Rectal smooth muscle tissue (tissue), 1 donor: Measurements from ENCODE around the gene UTRN.

Experiments used
- H3K27ac ChIP-seq: one replicate; pipeline ENCODE4 v1.7.0; 2013; ENCODE audit warnings: low read depth, low read length, inconsistent platforms
- H3K27me3 ChIP-seq: one replicate; pipeline ENCODE4 v1.7.0; 2013; ENCODE audit warnings: low read length; ENCODE audit not compliant: control insufficient read depth, insufficient read depth
- H3K36me3 ChIP-seq: one replicate; pipeline ENCODE4 v1.7.0; 2013; ENCODE audit warnings: low read length; ENCODE audit not compliant: control insufficient read depth, insufficient read depth
- H3K4me1 ChIP-seq: one replicate; pipeline ENCODE4 v1.7.0; 2013; ENCODE audit warnings: low read length; ENCODE audit not compliant: control insufficient read depth, insufficient read depth
- H3K4me3 ChIP-seq: one replicate; pipeline ENCODE4 v1.7.0; 2013; ENCODE audit warnings: low read length
- H3K9ac ChIP-seq: one replicate; pipeline ENCODE4 v1.7.0; 2013; ENCODE audit warnings: low read length

The UTRN gene

DNA sequence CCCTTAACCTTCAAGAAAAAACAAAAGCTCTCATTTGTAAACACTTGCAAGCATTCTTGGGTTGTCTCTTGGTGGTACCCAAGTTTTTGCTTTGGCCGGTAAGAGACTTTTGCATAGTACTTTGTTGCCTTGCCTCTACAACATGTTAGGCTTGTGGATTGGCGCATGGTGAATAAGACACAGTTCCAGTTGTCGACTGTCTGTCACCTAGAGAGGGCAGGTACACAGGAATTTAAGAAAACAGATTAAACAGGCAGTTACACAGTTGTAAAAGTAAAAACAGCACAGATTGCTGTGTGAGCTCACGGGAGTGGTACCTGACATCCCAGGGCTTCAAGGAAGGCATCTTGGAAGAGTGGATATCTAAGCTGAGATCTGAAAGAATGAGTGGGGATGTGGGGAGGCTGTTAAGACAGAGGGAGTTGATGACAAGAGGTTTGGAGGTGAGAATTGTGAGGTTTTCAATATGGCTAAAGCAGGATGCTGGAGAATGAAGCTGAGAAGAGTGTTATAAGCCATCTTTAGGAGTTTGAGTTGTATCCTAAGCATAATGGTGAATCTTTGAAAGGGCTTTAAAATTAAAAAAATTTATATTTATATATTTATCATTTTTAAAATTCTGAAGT lies 19.2 kb downstream of the UTRN start:
- no peaks in the 10 kb centered on the region for H3K4me1 ChIP-seq
- no peak overlapping the region for H3K9ac ChIP-seq
- H3K36me3 ChIP-seq = no peaks in the 10 kb centered on the region
- H3K4me3 ChIP-seq = no peak overlapping the region
- H3K27ac ChIP-seq = no peak overlapping the region
- no peaks in the 10 kb centered on the region for H3K27me3 ChIP-seq

GRCh38 chr6:144305567-144305966 lies 20.4 kb downstream of the UTRN start:
- Histone ChIP-seq H3K4me1 (no peaks in the 10 kb centered on the region), H3K36me3 (no peaks in the 10 kb centered on the region), H3K27me3 (no peaks in the 10 kb centered on the region), H3K4me3 (no peak overlapping the region), H3K27ac (no peak overlapping the region), H3K9ac (no peak overlapping the region)

GRCh38 chr6:144305985-144306384 lies 20.9 kb downstream of the UTRN start:
- no peak overlapping the region for H3K9ac ChIP-seq
- H3K4me1 ChIP-seq = no peaks in the 10 kb centered on the region
- no peak overlapping the region for H3K4me3 ChIP-seq
- H3K36me3 ChIP-seq = no peaks in the 10 kb centered on the region
- H3K27ac ChIP-seq = no peak overlapping the region
- H3K27me3 ChIP-seq = no peaks in the 10 kb centered on the region

DNA sequence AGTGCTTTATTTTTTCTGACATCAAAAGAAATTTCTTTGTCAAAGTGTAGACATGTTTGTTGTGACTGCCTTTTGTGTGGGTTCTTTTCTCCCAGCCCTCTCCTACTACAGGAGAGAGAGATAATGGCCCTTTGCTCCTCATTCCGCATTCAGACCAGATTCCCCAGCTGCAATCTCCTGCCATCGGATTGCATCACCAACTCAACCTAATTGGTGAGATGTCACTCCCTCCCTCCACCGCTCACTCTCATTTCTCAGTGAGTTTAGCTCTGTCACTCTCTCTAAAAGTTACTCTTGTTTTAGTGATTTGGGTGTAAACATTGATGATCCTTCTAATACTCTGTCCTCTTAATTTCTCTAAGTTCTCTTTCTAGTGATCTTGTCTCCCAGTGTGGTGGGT lies 22.7 kb downstream of the UTRN start:
- Histone ChIP-seq H3K4me3 (no peak overlapping the region), H3K36me3 (no peaks in the 10 kb centered on the region), H3K4me1 (no peaks in the 10 kb centered on the region), H3K9ac (no peak overlapping the region), H3K27me3 (no peaks in the 10 kb centered on the region), H3K27ac (no peak overlapping the region)

DNA sequence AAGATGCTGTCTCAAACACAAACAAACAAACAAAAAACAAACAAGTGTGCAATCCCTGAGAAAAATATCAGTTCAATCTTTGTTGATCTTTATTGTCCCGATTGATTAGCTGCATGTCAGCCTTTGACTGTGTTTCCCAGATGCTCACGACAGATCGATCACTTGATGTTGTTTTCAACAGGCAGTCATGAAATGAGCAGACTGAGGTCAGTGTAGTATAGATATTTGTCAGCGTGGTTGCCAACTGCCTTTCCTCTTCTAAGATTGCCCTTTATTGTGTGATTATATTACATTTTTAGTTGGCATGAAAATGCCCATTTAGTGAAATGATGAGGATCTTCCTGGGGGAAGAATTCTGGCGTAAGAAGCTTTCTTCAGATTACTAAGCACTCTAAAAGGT lies 25.6 kb downstream of the UTRN start:
- no peaks in the 10 kb centered on the region for H3K36me3 ChIP-seq
- H3K27me3 ChIP-seq = no peaks in the 10 kb centered on the region
- peaks cover 3% of the 10 kb centered on the region for H3K4me1 ChIP-seq
- no peak overlapping the region for H3K4me3 ChIP-seq
- no peak overlapping the region for H3K9ac ChIP-seq
- H3K27ac ChIP-seq = no peak overlapping the region

- Histone ChIP-seq H3K4me3 (no peak overlapping the region), H3K27me3 (no peaks in the 10 kb centered on the region), H3K4me1 (peaks cover 3% of the 10 kb centered on the region), H3K27ac (no peak overlapping the region), H3K9ac (no peak overlapping the region), H3K36me3 (no peaks in the 10 kb centered on the region)
Measured at GRCh38 chr6:144311361-144311760, 26.2 kb downstream of the UTRN start.

DNA sequence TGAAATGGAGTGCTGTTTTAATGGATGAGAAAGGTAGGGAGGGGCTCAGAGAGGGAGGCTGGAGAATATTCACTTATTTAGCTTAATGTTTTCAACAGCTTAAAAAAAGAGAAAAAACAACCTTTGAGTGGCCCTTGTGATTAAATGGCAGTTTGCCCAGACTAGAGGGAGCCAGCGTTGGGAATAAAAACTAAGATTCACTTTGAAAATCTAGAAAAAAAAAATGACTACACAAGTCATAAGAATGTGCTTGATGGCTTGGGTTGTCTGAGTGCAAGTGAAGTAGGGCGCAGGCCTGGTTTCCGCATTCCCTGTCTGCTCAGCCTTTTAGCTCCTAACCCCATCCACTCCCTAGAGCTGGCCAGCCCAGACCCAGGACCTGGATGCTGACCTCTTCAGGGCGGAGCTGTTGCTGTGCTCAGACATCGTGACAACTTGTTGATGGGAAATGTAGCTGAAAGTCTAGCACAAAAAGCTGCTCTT lies 28.9 kb downstream of the UTRN start:
- H3K9ac ChIP-seq = no peak overlapping the region
- no peaks in the 10 kb centered on the region for H3K36me3 ChIP-seq
- H3K4me3 ChIP-seq = no peak overlapping the region
- H3K4me1 ChIP-seq = peaks cover 3% of the 10 kb centered on the region
- no peaks in the 10 kb centered on the region for H3K27me3 ChIP-seq
- H3K27ac ChIP-seq = peak overlapping the region; percentile 18

- Histone ChIP-seq H3K9ac (no peak overlapping the region), H3K27ac (no peak overlapping the region), H3K36me3 (no peaks in the 10 kb centered on the region), H3K4me1 (peaks cover 3% of the 10 kb centered on the region), H3K27me3 (no peaks in the 10 kb centered on the region), H3K4me3 (no peak overlapping the region)
Measured at GRCh38 chr6:144314562-144314961, 29.4 kb downstream of the UTRN start.

- H3K36me3 ChIP-seq = no peaks in the 10 kb centered on the region
- H3K9ac ChIP-seq = no peak overlapping the region
- no peak overlapping the region for H3K27ac ChIP-seq
- H3K4me3 ChIP-seq = no peak overlapping the region
- H3K4me1 ChIP-seq = peaks cover 3% of the 10 kb centered on the region
- H3K27me3 ChIP-seq = no peaks in the 10 kb centered on the region
Measured at GRCh38 chr6:144315226-144315980, 30.3 kb downstream of the UTRN start.

DNA sequence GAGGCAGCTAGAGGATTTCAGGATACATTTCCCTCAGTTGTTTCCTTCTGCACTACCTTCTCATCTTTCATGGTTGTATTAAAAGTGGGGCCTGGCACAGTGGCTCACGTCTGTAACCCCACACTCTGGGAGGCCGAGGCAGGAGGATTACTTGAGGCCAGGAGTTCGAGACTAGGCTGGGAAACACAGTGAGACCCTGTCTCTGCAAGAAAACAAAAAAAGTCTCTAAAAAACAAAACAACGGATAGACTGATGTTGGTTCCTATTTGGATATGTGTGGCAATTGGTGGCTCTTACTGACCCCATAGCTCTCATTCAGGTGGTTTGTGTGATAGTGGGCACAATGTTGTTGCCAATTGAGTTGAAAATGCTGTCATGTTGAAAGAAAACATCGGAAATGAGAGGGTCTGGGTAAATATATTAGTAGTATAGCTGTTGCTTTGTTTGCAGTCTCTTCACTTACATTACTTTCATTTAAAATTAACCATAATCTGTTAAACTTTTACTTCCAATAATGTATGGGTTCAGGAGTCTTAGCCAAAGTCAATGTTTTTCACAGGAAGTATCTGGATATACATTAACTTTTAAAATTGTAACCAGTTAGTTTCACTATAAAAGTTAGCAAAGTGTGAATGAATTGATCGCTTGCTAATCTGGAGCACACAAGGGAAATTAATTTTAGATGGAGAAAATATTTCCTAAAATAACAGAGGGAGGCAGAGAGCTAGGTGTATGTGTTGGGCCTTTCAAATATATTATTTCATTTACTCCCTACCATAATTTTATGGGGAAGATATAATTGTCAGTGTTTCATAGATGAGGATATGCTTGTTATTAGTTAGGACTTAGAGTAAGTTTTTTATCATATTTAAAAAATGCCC lies 31.1 kb downstream of the UTRN start:
- no peak overlapping the region for H3K9ac ChIP-seq
- H3K27me3 ChIP-seq = no peaks in the 10 kb centered on the region
- H3K27ac ChIP-seq = no peak overlapping the region
- H3K4me1 ChIP-seq = peaks cover 3% of the 10 kb centered on the region
- H3K4me3 ChIP-seq = no peak overlapping the region
- no peaks in the 10 kb centered on the region for H3K36me3 ChIP-seq

GRCh38 chr6:144316862-144317195 lies 31.7 kb downstream of the UTRN start:
- no peaks in the 10 kb centered on the region for H3K27me3 ChIP-seq
- H3K4me3 ChIP-seq = no peak overlapping the region
- H3K9ac ChIP-seq = no peak overlapping the region
- H3K36me3 ChIP-seq = no peaks in the 10 kb centered on the region
- H3K27ac ChIP-seq = no peak overlapping the region
- peaks cover 3% of the 10 kb centered on the region for H3K4me1 ChIP-seq

GRCh38 chr6:144317736-144318135 lies 32.6 kb downstream of the UTRN start:
- H3K9ac ChIP-seq = no peak overlapping the region
- H3K27me3 ChIP-seq = no peaks in the 10 kb centered on the region
- no peaks in the 10 kb centered on the region for H3K36me3 ChIP-seq
- H3K4me3 ChIP-seq = no peak overlapping the region
- no peak overlapping the region for H3K27ac ChIP-seq
- H3K4me1 ChIP-seq = peaks cover 3% of the 10 kb centered on the region
